NK-92 (cell line): Measurements from ENCODE around the gene ST6GALNAC4.
"Not testable (repeated sequence)": the region's sequence is repeated elsewhere in the genome, so short reads cannot be mapped to it uniquely, and the experiment has no call there.

ENCODE experiments used
- DNase-seq: peaks from one replicate; lab custom pipeline; 2025; ENCODE audit not compliant: unreplicated experiment; lab: John Stamatoyannopoulos, UW

ST6GALNAC4 gene

DNA sequence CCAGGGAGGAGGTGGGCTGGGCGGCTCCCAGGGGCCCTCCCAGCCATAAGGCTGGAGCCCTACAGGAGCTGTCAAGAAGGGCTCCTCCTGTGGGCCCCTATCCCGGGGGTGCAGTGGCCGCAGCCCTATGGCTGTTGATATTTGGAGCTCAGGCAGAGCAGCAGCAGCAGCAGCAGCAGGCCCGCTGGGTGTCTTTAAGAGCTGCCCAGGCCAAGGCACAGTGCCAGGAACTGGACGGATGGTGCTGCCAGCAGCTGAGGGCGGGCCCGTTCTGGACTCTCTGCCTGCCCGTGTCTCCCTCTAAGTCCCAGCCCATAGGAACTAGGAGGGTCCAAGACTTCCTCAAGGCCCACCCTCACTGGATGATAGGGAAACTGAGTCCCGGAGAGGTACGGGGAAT is 43.0 kb downstream of the ST6GALNAC4 start:
- no peak for DNase-seq

DNA sequence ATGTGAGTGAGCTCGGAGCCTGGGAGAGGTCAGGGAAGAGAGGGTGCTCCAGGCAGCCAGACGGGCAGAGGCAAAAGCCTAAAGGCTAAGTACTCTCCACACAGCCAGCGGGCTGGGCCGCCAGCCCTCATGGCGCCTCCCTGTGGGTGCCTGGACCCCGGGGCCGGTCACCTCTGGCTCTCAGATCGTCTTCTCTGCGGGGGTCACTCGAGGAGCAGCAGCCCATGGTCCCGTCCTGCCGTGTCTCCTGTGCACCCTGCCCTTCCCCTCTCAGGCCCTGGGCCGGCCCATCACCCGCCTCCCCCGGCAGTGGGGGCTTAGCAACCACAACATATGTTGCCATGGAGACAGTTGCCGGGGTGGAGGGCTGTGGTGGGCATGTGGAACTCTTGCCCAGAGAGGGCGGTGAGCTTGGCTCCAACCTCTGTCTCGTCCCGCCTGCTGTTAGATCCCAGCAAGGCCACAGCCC is 43.6 kb downstream of the ST6GALNAC4 start:
- DNase-seq: no peak

DNA sequence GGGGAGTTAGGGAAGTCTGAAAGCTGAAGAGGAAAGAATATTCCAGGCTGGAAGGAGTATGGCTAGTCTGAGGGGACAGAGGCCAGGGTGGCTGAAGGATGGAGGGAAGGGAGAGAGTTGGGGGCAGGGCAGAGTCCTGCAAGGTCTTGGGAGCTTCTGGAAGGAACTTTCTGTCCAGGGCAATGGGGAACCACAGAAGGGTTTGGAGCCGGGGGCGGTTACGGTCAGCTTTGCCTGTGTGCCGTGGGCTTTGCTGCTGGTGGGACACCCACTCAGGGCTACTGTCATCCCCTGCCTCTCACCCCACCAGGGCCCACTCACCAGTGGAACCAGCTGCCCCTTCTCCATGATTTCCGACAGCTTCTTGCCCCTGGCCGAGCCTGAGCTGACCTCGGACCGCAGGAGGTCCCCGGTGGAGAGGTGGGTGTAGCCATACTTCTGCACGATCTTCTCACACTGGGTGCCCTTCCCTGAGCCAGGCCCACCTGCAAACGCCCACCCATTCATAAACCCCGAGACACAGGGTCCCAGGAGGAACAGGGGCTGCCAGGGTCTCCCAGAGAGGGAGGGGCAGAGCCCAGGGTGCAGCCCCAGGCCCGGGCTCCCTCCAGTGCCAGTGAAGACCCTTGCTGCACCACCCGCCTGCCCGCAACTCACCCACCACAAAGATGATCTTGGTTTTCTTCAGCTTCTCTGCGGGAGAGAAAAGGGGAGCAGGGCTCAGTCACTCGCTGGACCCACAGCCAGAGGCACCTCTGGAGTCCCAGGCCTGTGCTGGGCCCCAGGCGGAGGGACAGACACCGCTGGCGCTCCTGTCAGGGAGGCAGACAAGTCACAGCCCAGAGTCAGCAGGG is 44.2 kb downstream of the ST6GALNAC4 start:
- DNase-seq: no peak

DNA sequence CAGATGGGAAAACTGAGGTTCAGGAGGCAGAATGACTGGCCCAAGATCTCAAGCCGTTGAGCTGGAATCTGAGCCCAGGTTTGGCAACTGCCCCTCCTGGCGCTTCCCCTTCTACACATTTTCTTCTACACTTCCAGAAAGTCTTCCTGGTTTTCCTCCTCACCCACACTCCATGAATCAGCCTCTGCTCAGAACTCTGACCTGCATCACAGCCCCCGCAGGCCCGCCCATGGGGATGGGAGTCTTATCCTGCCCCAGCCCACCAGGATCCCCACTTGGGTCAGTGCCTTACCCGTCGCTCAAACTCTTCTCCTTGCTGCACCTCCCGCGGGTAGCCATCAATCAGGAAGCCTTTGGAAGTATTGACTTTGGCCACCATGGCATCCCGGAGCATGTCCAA is 45.3 kb downstream of the ST6GALNAC4 start:
- DNase-seq: no peak

DNA sequence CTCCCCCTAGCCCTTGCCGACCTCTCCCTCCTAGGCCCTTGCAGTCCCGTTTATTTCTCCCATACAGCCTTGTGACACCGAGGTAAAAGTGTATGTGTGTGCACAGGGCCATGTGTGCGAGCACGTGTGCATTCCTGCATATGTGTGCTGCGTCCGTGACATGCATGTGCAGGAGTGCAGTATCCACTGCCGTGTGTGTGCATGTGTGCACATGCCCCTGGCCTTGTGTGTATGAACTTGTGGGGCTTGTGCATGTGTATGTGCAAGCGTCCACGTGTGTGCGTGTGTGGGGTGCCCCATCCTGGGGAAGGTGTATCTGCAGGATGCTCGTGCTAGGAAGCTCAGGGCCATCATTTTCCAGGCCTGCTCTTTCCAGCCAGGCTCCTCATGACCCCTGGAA is 46.0 kb downstream of the ST6GALNAC4 start:
- DNase-seq: no peak

DNA sequence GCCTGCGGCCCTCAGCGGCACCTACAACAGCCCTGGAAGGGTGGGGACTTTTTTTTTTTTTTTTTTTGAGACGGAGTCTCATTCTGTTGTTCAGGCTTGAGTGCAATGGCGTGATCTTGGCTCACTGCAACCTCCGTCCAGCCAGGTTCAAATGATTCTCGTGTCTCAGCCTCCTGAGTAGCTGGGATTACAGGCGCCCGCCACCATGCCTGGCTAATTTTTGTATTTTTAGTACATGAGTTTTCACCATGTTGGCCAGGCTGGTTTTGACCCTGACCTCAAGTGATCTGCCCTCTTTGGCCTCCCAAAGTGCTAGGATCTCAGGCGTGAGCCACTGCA is 46.7 kb downstream of the ST6GALNAC4 start:
- DNase-seq: not testable (repeated sequence)

DNA sequence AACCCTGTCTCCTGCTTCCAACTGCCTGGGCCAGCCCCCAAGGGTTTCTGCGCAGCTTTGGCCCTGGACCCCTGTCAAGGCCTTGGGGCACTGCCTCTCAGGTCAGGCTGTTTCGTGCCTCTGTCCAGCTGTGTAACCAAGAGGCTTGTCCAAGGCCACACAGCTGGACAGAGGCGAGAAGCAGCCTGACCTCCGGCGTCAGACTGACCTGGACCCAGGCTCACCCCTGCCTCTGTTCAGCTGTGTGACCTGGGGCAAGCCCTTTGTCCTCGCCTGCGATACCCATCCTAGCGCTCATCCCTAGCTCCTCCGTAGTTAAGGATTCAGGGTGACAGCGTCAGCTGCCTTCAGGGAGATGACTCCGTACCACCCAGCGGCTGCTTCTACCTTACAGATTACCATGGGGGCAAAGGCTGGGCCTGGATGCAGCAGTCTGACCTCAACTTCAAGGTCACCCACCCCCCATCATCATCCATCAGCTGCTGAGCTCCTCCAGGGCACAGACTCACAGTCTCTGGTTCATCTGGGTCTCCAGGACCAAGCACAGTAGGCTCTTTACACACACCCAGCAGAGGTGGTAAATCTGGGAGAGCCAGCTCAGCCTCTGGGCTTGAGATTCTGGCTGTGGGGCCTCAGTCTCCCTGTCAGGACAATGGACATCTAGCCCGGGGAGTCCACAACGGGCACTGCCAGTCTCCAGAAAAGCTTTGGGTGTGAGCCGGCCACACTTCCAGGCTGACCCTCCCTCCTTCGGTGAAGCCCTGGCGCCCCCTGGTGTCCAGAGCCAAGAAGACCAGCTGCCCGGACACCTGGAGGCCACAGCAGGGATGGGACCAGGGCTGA is 47.3 kb downstream of the ST6GALNAC4 start:
- DNase-seq: no peak

DNA sequence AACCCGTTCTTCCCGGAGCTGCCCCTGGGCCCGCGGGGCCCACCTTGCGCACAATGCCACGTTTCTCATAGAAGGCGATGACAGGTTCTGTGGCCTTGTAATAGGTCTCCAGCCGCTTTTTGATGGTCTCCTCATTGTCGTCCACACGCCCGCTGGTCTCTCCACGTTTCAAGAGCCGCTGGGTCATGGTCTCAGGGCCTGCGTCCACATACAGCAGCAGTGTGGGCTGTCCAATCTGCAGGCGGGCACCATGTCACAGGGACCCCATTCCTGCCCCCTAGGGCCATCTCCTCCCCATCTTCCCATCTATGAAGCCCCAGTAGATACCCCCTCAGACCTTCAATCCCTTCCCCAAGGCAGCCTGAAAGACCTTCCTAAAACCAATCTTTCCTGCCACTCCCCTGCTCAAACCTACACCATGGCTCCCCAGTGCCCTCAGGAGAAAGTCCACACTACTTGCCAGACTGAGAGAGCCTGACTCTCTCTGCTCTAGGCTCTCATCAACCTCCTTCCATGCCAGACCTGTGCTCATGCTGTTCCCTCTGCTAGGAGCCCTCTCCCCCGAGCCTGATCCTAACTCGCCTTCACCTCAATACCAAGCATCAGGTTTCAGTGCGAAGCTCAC is 48.5 kb downstream of the ST6GALNAC4 start:
- DNase-seq: no peak

DNA sequence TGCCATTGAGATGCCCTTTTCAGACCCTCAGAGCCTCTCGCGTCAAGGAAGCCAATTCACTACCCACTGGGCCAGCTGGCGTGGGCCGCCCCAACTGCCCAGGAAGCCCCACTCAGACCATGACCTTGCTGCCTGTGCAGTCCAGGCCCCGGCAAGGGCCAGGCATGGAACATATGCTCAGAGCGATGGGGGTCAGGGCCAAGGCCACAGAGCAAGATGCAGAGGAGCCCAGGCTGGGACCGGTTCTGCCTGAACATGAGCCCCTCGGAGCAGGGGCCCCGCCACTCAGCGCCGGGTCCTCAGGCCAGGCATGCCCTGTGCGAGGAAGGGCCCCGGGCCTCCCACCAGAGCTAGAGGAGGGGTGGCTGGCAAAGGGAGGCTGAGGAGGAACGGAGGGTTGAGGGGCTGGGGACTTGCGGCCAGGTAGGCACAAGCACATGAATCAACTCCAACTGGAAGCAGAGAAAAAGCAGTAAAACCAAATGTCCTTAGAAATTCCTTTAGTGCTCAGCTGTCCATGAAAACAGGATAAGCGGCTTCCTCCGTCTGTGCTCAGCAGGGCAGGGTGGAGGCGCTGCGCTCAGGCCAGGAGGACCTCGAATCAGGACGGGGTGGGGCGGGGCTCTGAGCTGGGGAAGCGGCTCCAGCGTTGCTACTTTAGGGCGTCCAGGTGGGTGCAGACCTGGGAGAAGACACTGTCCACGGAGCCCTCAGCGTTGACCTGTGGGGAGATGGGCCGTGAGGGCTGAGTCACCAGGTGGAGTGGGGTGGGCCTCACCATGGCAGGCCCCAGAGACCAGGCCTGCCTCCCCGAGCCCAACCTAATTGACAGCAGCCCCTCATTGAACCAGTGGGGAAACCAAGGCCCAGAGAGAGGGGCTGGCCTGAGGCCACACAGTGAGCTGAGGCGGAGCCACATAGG is 49.2 kb downstream of the ST6GALNAC4 start:
- no peak for DNase-seq

DNA sequence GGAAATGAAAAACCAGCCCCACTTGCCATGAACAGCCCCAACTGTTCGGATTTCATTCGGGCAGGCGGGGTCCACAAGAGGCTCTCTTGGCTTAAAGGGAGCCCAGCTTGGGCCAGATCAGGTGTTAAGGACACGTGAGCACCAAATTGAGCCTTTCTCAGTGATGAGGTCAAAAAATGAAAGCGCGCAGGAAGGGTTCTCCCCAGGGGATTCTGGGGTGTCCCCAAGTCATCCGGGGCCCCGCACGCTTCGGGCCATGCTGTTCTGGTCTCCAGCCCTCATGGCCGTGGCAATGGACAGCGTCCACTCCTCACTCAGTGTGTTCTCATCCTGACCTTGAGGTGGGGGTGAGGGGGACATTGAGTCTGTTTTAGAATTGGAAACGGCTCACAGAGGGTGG is 50.3 kb downstream of the ST6GALNAC4 start:
- DNase-seq: no peak

DNA sequence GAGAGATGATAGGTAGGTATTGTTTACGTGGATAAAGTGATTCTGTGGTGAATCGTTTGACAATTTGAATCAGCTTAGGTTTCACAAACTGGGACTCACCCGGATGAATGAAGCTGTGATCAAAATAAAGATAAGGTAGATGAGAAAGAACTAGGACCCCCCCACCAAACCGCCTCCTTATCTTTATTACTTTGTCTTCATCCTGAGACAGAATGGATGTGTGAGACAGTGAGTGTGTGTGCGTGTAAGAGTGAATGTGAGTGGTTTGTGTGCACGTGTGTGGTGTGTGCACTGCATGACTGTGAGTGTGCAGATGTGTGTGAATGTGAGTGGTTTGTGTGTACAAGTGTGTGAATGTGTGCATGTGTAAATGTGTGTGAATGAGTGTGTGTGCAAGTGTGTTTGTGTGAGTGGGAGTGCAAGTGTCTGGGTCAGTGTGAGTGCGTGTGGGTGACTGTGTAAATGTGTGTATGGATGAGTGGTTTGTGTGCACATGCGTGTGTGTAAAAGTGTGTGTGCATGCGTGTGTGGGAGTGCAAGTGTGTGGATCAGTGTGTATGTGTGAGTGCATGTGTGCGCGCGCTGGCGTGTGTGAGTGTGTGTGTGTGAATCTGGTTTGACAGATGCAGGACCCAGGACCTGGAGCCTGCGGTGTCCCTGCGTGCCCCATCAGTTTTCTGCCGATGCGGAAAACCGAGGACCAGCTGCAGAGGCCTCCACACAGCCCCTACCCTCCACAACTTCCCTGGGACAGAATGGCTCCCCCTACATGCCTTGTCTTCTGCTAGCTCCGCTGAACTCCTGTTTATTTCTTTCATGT is 51.0 kb downstream of the ST6GALNAC4 start:
- DNase-seq: no peak

DNA sequence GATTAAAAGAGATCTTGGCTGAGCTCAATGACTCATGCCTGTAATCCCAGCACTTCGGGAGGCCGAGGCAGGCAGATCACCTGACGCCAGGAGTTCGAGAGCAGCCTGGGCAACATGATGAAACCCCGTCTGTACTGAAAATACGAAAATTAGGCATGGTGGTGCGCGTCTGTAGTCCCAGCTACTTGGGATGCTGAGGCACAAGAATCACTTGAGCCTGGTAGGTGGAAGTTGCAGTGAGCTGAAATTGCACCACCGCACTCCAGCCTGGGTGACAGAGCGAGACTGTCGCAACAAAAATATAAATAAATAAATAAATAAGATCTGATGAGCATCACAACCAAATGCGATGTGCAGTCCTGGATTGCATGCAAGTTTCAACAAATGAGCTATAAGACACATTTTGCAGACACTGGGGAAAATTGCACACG is 53.6 kb downstream of the ST6GALNAC4 start:
- DNase-seq: no peak

DNA sequence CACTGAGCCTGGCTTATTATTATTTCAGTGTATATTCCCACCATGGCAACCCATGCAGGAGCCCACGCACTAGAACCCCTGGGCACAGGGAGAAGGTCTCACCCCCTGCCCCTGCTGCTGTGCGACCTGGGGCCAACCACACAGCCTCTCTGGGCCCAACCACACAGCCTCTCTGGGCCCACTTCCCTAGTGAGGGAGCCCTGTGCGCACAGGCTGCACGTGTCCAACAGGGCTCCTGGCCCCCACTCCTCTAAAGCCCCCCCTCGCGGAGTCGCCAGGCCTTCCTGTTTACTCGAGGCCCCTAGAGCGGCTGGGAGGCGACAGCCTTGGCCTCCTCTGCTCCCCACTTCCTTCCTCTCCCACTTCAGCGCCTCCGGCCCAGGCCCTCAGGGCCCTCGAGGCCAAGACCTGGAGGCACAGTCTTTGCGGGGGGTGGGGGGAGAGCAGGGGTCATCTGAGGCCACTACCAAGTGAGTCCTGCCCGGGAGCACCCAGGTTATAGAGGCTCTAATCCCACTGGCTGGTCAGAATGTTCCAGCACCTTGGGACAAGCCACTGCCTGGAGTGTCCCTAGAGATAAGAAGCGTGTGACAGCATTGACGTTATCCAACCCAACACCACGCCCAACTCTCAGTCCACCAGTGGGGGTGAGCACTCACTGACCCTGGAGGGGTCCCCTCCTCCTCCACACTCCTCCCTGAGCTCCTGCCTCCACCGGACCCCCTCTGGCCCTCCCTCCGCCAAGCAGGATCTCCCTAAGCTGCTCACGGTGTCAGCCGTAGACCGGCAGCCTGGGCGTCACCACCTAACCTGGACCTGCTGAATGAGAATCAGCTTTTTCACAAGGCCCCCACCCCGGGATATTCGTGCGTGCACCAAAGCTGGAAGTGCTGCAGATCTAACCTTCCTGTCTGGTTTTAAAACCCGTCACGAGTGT is 54.5 kb downstream of the ST6GALNAC4 start:
- DNase-seq: no peak

DNA sequence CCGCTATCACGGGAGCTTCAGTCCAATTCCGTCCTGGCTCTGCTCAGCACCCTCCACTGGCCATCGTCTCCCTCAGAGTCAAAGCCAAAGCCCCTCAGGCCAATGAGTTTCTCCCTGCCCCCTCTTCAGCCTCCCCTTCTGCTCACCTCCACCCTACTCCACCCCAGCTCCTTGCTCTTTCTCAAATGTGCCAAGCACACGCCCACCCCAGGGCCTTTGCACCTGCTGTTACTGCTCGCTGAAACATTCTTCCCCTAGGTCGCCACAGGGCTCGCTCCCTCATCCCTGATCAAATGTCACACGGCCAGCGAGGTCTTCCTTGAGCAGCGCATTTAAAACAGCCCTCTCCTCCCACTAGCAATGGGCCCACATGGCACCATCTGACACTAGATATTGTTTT is 56.1 kb downstream of the ST6GALNAC4 start:
- DNase-seq: no peak

DNA sequence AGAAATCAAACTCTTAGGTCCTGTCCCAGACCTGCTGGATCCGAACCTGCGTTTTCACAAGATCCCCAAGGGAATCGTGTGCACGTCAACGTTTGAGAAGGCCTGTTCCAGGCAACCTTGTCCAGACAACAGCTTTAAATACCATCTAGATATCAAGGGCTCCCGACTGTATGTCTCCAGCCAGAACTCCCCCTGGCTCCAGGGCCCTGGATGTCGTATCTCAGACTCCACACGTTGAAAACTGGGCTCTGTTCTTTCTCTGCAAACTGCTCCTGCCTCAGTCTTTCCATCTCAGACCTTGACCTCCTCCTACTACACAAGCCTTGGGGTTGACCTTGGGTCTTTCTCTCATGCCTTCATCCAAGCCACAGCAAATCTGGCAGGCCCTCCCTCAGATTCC is 56.6 kb downstream of the ST6GALNAC4 start:
- DNase-seq: no peak

DNA sequence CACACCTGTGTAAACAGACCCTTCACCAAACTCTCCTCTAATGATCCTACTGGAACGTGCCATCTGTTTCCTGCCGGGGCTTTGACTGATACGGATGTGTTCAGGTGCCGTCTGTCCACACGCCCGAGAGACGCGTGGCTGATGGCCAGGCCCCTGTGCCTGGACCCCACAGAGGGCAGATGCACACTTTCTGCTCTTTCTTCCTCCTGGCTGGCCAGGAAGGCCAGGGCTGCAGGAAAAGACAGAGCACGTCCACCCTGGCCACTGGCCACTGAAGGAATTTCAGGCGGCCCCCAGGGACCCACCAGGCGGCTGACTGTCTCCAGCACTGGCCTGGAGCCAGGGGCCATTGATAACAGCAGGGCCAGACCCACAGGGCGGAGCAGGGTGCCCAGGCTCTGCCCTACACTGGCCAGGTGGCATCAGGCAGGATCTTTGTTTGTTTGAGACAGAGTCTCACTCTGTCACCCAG is 58.8 kb downstream of the ST6GALNAC4 start:
- DNase-seq: no peak
